Esophagus squamous epithelium (tissue), 4 donors: ENCODE data around the gene KCNMB1.

Source experiments
- POLR2A ChIP-seq, 4 donors: fragments of 450-650 bp; IDR thresholded peaks; one replicate each; pipeline ENCODE4 v1.6.1; 2017; ENCODE audit warnings: antibody characterized with exemption in 4 of 4, mild to moderate bottlenecking in 4 of 4, moderate library complexity in 3 of 4
- TF ChIP-seq, protein P1 (sequence below), 6 experiments: fragments of 450-650 bp in 4 of 6; fragments of 200-600 bp in 2 of 6; sonication (generic) in 2 of 6; IDR thresholded peaks; one replicate each; pipeline ENCODE4 v1.5.1; 2016 to 2019; ENCODE audit warnings: antibody characterized with exemption in 6 of 6, mild to moderate bottlenecking in 4 of 6, moderate library complexity in 4 of 6

DNA sequence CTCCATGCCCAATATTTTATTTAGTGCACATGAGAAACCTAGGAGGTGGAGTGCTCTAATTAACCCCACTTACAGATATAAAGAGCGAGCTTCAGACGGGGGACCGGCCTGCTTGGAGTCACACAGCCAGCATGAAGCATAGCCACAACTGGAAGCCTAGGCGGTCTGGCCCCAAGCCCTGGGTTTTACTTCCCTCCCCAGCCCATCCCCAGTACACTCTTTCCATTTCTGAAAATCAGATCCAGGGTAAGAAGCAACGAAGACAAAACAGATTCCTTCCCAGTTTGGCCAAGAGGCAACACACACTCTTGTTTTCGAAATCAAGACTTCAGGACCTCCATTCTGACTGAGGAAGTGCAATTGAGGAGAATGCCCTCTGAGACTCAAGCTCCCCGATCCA lies 27.1 kb downstream of the KCNMB1 start:
- TF ChIP-seq, protein P1, sequence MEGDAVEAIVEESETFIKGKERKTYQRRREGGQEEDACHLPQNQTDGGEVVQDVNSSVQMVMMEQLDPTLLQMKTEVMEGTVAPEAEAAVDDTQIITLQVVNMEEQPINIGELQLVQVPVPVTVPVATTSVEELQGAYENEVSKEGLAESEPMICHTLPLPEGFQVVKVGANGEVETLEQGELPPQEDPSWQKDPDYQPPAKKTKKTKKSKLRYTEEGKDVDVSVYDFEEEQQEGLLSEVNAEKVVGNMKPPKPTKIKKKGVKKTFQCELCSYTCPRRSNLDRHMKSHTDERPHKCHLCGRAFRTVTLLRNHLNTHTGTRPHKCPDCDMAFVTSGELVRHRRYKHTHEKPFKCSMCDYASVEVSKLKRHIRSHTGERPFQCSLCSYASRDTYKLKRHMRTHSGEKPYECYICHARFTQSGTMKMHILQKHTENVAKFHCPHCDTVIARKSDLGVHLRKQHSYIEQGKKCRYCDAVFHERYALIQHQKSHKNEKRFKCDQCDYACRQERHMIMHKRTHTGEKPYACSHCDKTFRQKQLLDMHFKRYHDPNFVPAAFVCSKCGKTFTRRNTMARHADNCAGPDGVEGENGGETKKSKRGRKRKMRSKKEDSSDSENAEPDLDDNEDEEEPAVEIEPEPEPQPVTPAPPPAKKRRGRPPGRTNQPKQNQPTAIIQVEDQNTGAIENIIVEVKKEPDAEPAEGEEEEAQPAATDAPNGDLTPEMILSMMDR (IDR thresholded peaks at IDR 0.05), result no peak
- no peak for TF ChIP-seq POLR2A (IDR thresholded peaks at IDR 0.05)
